SK-N-SH (cell line): ENCODE data around the gene OMP. TPM values are rescaled to one million over a fixed set of nuclear protein-coding genes. Genes with fewer than 3 reads are reported as not detected.

Experiments
- CTCF ChIA-PET: fragments of 300-600, 350-600 bp; formaldehyde crosslinking; extraction: SDS; loops from one replicate; lab custom pipeline; 2021; lab: Yijun Ruan, JAX
- POLR2A ChIA-PET: fragments of 350-600 bp; sonication (Branson Sonifier 250); formaldehyde crosslinking; extraction: SDS; loops from one replicate; lab custom pipeline; 2020; ENCODE audit warnings: antibody characterized with exemption, inconsistent platforms; lab: Yijun Ruan, JAX
- DNase-seq: peaks from one replicate; pipeline ENCODE4 v3.0.0; 2012
- H2AFZ ChIP-seq: fragments of 200-600 bp; sonication (generic); 2 replicates; pipeline ENCODE4 v1.8.1; 2016; ENCODE audit warnings: antibody characterized with exemption, mild to moderate bottlenecking, low read depth
- H3F3A ChIP-seq: fragments of 200-600 bp; sonication (generic); replicated peaks from 2 replicates; pipeline ENCODE3; 2016; ENCODE audit warnings: antibody characterized with exemption, mild to moderate bottlenecking; ENCODE audit not compliant: insufficient read depth
- H3K27ac ChIP-seq, 2 experiments: fragments of 200-500 bp in 1 of 2; fragments of 200-600 bp in 1 of 2; sonication (Bioruptor generic) in 1 of 2; sonication (generic), shearing (Covaris generic) in 1 of 2; 2 replicates each; pipeline versions ENCODE4 v1.5.1 to v1.6.1; 2014 to 2016; ENCODE audit warnings: low read depth in 2 of 2, inconsistent platforms in 1 of 2, low read length in 1 of 2, mild to moderate bottlenecking in 1 of 2, mixed read lengths in 1 of 2
- H3K27me3 ChIP-seq: fragments of 200-600 bp; sonication (generic), shearing (Covaris generic); 2 replicates; pipeline ENCODE4 v1.6.1; 2016; ENCODE audit warnings: mixed run types; ENCODE audit not compliant: insufficient read depth
- H3K36me3 ChIP-seq, 2 experiments: fragments of 200-500 bp in 1 of 2; fragments of 200-600 bp in 1 of 2; sonication (Bioruptor generic) in 1 of 2; sonication (generic) in 1 of 2; replicated peaks in 1 of 2; 2 replicates each; pipeline versions ENCODE3 to v1.5.1; 2014 to 2016; ENCODE audit warnings: low read length in 1 of 2, mild to moderate bottlenecking in 1 of 2; ENCODE audit not compliant: insufficient read depth in 2 of 2, control insufficient read depth in 1 of 2
- H3K4me1 ChIP-seq, 2 experiments: fragments of 200-500 bp in 1 of 2; fragments of 200-600 bp in 1 of 2; sonication (Bioruptor generic) in 1 of 2; sonication (generic), shearing (Covaris generic) in 1 of 2; 2 replicates each; pipeline versions ENCODE4 v1.5.1 to v1.6.1; 2014 to 2016; ENCODE audit warnings: low read depth in 1 of 2, low read length in 1 of 2, mixed run types in 1 of 2; ENCODE audit not compliant: insufficient read depth in 2 of 2, control insufficient read depth in 1 of 2
- H3K4me2 ChIP-seq: fragments of 200-600 bp; sonication (generic), shearing (Covaris generic); 2 replicates; pipeline ENCODE4 v1.6.1; 2017; ENCODE audit warnings: mixed run types
- H3K4me3 ChIP-seq, 2 experiments: fragments of 200-500 bp in 1 of 2; fragments of 200-600 bp in 1 of 2; sonication (Bioruptor generic) in 1 of 2; sonication (generic), shearing (Covaris generic) in 1 of 2; 2 replicates each; pipeline versions ENCODE4 v1.5.1 to v1.8.1; 2014 to 2016; ENCODE audit warnings: low read depth in 2 of 2, inconsistent platforms in 1 of 2, low read length in 1 of 2, mild to moderate bottlenecking in 1 of 2, mixed read lengths in 1 of 2, moderate library complexity in 1 of 2
- H3K79me2 ChIP-seq: fragments of 200-600 bp; sonication (generic); 2 replicates; pipeline ENCODE4 v1.8.1; 2017; ENCODE audit warnings: mild to moderate bottlenecking; ENCODE audit not compliant: insufficient read depth
- H3K9ac ChIP-seq: fragments of 200-600 bp; sonication (generic); 2 replicates; pipeline ENCODE4 v1.6.1; 2017; ENCODE audit warnings: mixed run types
- H3K9me2 ChIP-seq: fragments of 200-600 bp; sonication (generic); 2 replicates; pipeline ENCODE4 v1.6.1; 2017; ENCODE audit warnings: mixed run types
- H3K9me3 ChIP-seq: fragments of 200-600 bp; sonication (generic); 2 replicates; pipeline ENCODE4 v1.6.1; 2017; ENCODE audit warnings: mixed run types, mild to moderate bottlenecking, moderate library complexity
- H4K20me1 ChIP-seq: fragments of 200-600 bp; sonication (generic); 2 replicates; pipeline ENCODE4 v1.6.1; 2017; ENCODE audit warnings: mild to moderate bottlenecking, mixed run types; ENCODE audit not compliant: insufficient read depth
- CHD2 ChIP-seq: fragments of 150-350 bp; IDR thresholded peaks from 2 replicates; pipeline ENCODE4 v1.6.1; 2018; ENCODE audit warnings: low read length; ENCODE audit not compliant: partially characterized antibody
- EP300 ChIP-seq, 2 experiments: IDR thresholded peaks; 2 replicates each; pipeline versions ENCODE4 v1.4.0 to v1.6.1; 2012; ENCODE audit warnings: borderline replicate concordance in 1 of 2, low read depth in 1 of 2, low read length in 1 of 2
- FOSL2 ChIP-seq: IDR thresholded peaks from 2 replicates; pipeline ENCODE4 v1.4.0; 2012; ENCODE audit warnings: low read depth, mild to moderate bottlenecking, moderate library complexity, borderline replicate concordance
- FOXJ3 ChIP-seq: sonication (generic); formaldehyde crosslinking; IDR thresholded peaks from 2 replicates; pipeline ENCODE4 v1.5.1; 2020; ENCODE audit warnings: mild to moderate bottlenecking, missing genetic modification reagents
- JUND ChIP-seq: IDR thresholded peaks from 2 replicates; pipeline ENCODE4 v1.4.0; 2012
- MEF2A ChIP-seq: IDR thresholded peaks from 2 replicates; pipeline ENCODE4 v1.4.0; 2012; ENCODE audit warnings: low read depth, borderline replicate concordance
- MXI1 ChIP-seq: IDR thresholded peaks from 2 replicates; pipeline ENCODE4 v1.6.1; 2012; ENCODE audit warnings: mild to moderate bottlenecking, low read depth, low read length, improper control_type of control experiment
- NRF1 ChIP-seq: IDR thresholded peaks from 2 replicates; pipeline ENCODE4 v1.6.1; 2012; ENCODE audit warnings: low read depth, mild to moderate bottlenecking, low read length
- TCF12 ChIP-seq: IDR thresholded peaks from 2 replicates; pipeline ENCODE4 v1.4.0; 2012
- YY1 ChIP-seq: IDR thresholded peaks from 2 replicates; pipeline ENCODE4 v1.4.0; 2012; ENCODE audit warnings: low read depth, mild to moderate bottlenecking
- WGBS: methylation state at CpG from one replicate; pipeline ENCODE4 v1.1.6; 2017; ENCODE audit warnings: low lambda C conversion rate; 5-methylcytosine and 5-hydroxymethylcytosine counted together
- polyA plus RNA-seq, 3 experiments: library from polyadenylated mRNA; depleted of rRNA; stranded (reverse); fragments of >200 nt; gene quantifications; 2 replicates each; pipeline ENCODE4 v1.2.3, GENCODE V29; 2012
- TF ChIP-seq, protein P1 (sequence below): IDR thresholded peaks from 2 replicates; pipeline ENCODE4 v1.4.0; 2012; ENCODE audit warnings: low read depth
- TF ChIP-seq, protein P2 (sequence below): fragments of 150-350 bp; IDR thresholded peaks from 2 replicates; pipeline ENCODE4 v1.6.1; 2016; ENCODE audit warnings: mild to moderate bottlenecking, low read depth, low read length
- TF ChIP-seq, protein P3 (sequence below): IDR thresholded peaks from 2 replicates; pipeline ENCODE4 v1.6.1; 2012; ENCODE audit warnings: mild to moderate bottlenecking, low read depth, low read length, moderate library complexity
- TF ChIP-seq, protein P4 (sequence below): IDR thresholded peaks from 2 replicates; pipeline ENCODE4 v1.4.0; 2012; ENCODE audit warnings: low read depth, borderline replicate concordance
- TF ChIP-seq, protein P5 (sequence below): fragments of 150-350 bp; IDR thresholded peaks from 2 replicates; pipeline ENCODE4 v1.6.1; 2017; ENCODE audit warnings: antibody characterized with exemption, low read length, low read depth, borderline replicate concordance
- TF ChIP-seq, protein P6 (sequence below): fragments of 200-600 bp; sonication (generic); IDR thresholded peaks from 2 replicates; pipeline ENCODE4 v1.6.1; 2017; ENCODE audit warnings: antibody characterized with exemption, mild to moderate bottlenecking, moderate library complexity

Gene OMP
- polyA plus RNA-seq, 1 of the 3 experiments (the other 2 are of a cell fraction): 0.20 TPM

DNA sequence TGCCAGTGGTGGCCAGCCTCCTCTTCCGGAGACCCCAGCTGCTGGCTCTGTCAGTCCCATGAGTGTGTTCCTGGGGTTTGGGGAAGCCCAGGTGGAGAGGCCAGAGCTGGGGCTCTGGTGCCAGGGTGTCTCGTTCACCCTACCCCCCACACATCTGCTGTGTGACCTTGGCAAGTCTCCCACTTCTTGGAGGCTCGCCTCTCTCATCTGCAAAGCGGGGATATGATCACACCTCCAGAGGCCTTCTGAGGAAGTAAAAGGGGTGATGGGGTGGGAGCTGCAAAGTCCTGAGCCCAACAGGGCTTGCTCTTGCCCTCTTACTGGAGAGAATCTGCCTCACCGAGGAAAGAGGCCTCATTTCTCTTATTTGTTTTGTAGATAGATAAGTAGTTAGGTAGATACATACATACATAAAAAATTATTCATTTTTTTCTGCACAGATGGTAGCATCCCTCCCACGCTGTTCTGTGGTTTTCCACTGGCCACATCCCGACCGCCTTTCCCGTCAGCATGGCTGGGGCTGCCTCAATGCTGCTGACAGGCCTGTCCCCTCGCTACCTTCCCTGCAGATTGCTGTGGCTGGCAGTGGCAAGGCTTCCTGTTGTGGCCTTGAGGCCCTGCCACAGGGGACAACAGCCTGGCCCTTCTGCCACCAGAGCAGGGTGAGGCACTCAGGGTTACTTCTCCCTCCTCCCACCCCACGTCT, 49.3 kb downstream of the OMP start:
- no peaks in the 10 kb centered on the region for H3K36me3 ChIP-seq
- no peaks in the 10 kb centered on the region for H3F3A ChIP-seq
- WGBS: 82% methylated on average over 9 of the region's 11 CpGs
- no peaks in the 10 kb centered on the region for H3K9me3 ChIP-seq
- H3K27me3 ChIP-seq: no peaks in the 10 kb centered on the region
- H3K79me2 ChIP-seq: no peaks in the 10 kb centered on the region
- ChIA-PET CTCF (interaction anchor here (2.9 to 4.1 kb wide), 2 partner anchors 24 to 36 kb away, joined by 15 read pairs; partner anchors contain the start of gene MYO7A), POLR2A (no interaction called here)
- no peaks in the 10 kb centered on the region for H3K9me2 ChIP-seq
- no peak overlapping the region for H2AFZ ChIP-seq
- no peak overlapping the region for H3K27ac ChIP-seq
- no peak for DNase-seq
- no peak overlapping the region for H3K9ac ChIP-seq
- H3K4me3 ChIP-seq: no peak overlapping the region
- H4K20me1 ChIP-seq: no peaks in the 10 kb centered on the region
- no peak overlapping the region for H3K4me2 ChIP-seq
- H3K4me1 ChIP-seq: peaks cover 0 to 13% of the 10 kb centered on the region in 2 experiments; a peak in 1 of 4 replicates
- no peak for TF ChIP-seq FOXJ3 (CRISPR knock-in tag)
- no peak for TF ChIP-seq JUND
- TF ChIP-seq TCF12: no peak
- TF ChIP-seq, protein P1, sequence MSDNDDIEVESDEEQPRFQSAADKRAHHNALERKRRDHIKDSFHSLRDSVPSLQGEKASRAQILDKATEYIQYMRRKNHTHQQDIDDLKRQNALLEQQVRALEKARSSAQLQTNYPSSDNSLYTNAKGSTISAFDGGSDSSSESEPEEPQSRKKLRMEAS: no peak
- TF ChIP-seq CHD2: no peak
- TF ChIP-seq MXI1: no peak
- TF ChIP-seq YY1: no peak
- TF ChIP-seq, protein P2, sequence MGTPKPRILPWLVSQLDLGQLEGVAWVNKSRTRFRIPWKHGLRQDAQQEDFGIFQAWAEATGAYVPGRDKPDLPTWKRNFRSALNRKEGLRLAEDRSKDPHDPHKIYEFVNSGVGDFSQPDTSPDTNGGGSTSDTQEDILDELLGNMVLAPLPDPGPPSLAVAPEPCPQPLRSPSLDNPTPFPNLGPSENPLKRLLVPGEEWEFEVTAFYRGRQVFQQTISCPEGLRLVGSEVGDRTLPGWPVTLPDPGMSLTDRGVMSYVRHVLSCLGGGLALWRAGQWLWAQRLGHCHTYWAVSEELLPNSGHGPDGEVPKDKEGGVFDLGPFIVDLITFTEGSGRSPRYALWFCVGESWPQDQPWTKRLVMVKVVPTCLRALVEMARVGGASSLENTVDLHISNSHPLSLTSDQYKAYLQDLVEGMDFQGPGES: no peak
- TF ChIP-seq NRF1: no peak
- no peak for TF ChIP-seq FOSL2

DNA sequence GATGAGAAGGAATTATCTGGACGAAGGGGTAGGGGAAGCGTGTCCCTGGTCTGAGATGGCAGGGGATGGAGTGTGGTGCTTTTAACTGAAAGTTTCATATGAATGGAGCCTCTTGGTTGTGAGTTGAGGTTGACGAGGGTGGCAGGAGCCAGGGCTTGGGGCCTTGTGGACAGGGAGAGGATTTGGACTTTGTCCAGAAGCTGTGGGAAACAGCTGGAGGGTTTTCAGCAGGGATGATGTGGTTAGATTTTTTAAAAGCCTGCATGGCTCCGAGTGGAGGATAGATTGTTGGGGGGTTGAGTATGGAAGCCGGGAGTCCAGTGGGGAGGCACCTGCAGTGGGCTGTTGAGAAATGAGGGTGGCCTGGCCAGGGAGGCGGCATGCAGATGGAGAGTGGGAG, 50.2 kb downstream of the OMP start:
- POLR2A ChIA-PET: no interaction called here
- Histone ChIP-seq H2AFZ (no peak overlapping the region), H3K9me2 (no peaks in the 10 kb centered on the region), H3K9ac (no peak overlapping the region), H3K4me1 (peaks cover 0 to 13% of the 10 kb centered on the region in 2 experiments; a peak in 1 of 4 replicates), H3K79me2 (no peaks in the 10 kb centered on the region), H3K27me3 (no peaks in the 10 kb centered on the region), H3K36me3 (no peaks in the 10 kb centered on the region), H3F3A (no peaks in the 10 kb centered on the region), H3K9me3 (no peaks in the 10 kb centered on the region), H3K27ac (no peak overlapping the region), H4K20me1 (no peaks in the 10 kb centered on the region), H3K4me3 (no peak overlapping the region), H3K4me2 (no peak overlapping the region)
- 83% methylated on average over 6 of the region's 6 CpGs for WGBS
- CTCF ChIA-PET: interaction anchor here (4.1 kb wide), 1 partner anchor 25 kb away, joined by 15 read pairs; the partner anchor contains the start of gene MYO7A
- no peak for DNase-seq
- TF ChIP-seq FOSL2 (no peak), EP300 (IDR thresholded peaks at IDR 0.05; ENCODE audit: borderline replicate concordance in 1 of 2, low read depth in 1 of 2, low read length in 1 of 2) (no peak), MEF2A (no peak), FOXJ3 (CRISPR knock-in tag) (no peak), NRF1 (no peak)
- TF ChIP-seq, protein P3, sequence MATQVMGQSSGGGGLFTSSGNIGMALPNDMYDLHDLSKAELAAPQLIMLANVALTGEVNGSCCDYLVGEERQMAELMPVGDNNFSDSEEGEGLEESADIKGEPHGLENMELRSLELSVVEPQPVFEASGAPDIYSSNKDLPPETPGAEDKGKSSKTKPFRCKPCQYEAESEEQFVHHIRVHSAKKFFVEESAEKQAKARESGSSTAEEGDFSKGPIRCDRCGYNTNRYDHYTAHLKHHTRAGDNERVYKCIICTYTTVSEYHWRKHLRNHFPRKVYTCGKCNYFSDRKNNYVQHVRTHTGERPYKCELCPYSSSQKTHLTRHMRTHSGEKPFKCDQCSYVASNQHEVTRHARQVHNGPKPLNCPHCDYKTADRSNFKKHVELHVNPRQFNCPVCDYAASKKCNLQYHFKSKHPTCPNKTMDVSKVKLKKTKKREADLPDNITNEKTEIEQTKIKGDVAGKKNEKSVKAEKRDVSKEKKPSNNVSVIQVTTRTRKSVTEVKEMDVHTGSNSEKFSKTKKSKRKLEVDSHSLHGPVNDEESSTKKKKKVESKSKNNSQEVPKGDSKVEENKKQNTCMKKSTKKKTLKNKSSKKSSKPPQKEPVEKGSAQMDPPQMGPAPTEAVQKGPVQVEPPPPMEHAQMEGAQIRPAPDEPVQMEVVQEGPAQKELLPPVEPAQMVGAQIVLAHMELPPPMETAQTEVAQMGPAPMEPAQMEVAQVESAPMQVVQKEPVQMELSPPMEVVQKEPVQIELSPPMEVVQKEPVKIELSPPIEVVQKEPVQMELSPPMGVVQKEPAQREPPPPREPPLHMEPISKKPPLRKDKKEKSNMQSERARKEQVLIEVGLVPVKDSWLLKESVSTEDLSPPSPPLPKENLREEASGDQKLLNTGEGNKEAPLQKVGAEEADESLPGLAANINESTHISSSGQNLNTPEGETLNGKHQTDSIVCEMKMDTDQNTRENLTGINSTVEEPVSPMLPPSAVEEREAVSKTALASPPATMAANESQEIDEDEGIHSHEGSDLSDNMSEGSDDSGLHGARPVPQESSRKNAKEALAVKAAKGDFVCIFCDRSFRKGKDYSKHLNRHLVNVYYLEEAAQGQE: no peak
- TF ChIP-seq, protein P4, sequence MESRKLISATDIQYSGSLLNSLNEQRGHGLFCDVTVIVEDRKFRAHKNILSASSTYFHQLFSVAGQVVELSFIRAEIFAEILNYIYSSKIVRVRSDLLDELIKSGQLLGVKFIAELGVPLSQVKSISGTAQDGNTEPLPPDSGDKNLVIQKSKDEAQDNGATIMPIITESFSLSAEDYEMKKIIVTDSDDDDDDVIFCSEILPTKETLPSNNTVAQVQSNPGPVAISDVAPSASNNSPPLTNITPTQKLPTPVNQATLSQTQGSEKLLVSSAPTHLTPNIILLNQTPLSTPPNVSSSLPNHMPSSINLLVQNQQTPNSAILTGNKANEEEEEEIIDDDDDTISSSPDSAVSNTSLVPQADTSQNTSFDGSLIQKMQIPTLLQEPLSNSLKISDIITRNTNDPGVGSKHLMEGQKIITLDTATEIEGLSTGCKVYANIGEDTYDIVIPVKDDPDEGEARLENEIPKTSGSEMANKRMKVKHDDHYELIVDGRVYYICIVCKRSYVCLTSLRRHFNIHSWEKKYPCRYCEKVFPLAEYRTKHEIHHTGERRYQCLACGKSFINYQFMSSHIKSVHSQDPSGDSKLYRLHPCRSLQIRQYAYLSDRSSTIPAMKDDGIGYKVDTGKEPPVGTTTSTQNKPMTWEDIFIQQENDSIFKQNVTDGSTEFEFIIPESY: no peak
- TF ChIP-seq, protein P5, sequence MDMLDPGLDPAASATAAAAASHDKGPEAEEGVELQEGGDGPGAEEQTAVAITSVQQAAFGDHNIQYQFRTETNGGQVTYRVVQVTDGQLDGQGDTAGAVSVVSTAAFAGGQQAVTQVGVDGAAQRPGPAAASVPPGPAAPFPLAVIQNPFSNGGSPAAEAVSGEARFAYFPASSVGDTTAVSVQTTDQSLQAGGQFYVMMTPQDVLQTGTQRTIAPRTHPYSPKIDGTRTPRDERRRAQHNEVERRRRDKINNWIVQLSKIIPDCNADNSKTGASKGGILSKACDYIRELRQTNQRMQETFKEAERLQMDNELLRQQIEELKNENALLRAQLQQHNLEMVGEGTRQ: no peak
- TF ChIP-seq, protein P6, sequence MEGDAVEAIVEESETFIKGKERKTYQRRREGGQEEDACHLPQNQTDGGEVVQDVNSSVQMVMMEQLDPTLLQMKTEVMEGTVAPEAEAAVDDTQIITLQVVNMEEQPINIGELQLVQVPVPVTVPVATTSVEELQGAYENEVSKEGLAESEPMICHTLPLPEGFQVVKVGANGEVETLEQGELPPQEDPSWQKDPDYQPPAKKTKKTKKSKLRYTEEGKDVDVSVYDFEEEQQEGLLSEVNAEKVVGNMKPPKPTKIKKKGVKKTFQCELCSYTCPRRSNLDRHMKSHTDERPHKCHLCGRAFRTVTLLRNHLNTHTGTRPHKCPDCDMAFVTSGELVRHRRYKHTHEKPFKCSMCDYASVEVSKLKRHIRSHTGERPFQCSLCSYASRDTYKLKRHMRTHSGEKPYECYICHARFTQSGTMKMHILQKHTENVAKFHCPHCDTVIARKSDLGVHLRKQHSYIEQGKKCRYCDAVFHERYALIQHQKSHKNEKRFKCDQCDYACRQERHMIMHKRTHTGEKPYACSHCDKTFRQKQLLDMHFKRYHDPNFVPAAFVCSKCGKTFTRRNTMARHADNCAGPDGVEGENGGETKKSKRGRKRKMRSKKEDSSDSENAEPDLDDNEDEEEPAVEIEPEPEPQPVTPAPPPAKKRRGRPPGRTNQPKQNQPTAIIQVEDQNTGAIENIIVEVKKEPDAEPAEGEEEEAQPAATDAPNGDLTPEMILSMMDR: no peak
